OCI-LY3 (cell line): Measurements from ENCODE around the gene SYPL1.

Experiments
- CTCF ChIP-seq: fragments of 200-600, 300-600 bp; sonication (generic); IDR thresholded peaks from 2 replicates; pipeline ENCODE4 v1.5.1; 2014; ENCODE audit warnings: antibody characterized with exemption, low read length, low read depth
- EZH2phosphoT487 ChIP-seq: fragments of 200-600 bp; shearing (Covaris generic); IDR thresholded peaks from 2 replicates; pipeline ENCODE4 v1.6.1; 2018; ENCODE audit warnings: antibody characterized with exemption, mixed run types, low read depth

GRCh38 chr7:106102387-106102966 lies 9.6 kb downstream of the SYPL1 start:
- TF ChIP-seq CTCF (no peak), EZH2phosphoT487 (no peak)
